Forelimb muscle (tissue), 1 donor: ENCODE results near the gene RTN4RL1. TPM values are rescaled to one million over a fixed set of nuclear protein-coding genes. Genes with fewer than 3 reads are reported as not detected.
"Not testable (repeated sequence)": the region's sequence is repeated elsewhere in the genome, so short reads cannot be mapped to it uniquely, and the experiment has no call there.

ENCODE experiments used
- DNase-seq: peaks from one replicate; pipeline ENCODE4 v3.0.0-alpha.2; 2013; ENCODE audit warnings: low read depth
- polyA plus RNA-seq: library from polyadenylated mRNA; unstranded; fragments of 120-200 nt; gene quantifications from one replicate; pipeline ENCODE4 v1.2.1, GENCODE V29; 2013; ENCODE audit not compliant: insufficient read length

Gene RTN4RL1
- polyA plus RNA-seq, 1 donor: 1.5 TPM

DNA sequence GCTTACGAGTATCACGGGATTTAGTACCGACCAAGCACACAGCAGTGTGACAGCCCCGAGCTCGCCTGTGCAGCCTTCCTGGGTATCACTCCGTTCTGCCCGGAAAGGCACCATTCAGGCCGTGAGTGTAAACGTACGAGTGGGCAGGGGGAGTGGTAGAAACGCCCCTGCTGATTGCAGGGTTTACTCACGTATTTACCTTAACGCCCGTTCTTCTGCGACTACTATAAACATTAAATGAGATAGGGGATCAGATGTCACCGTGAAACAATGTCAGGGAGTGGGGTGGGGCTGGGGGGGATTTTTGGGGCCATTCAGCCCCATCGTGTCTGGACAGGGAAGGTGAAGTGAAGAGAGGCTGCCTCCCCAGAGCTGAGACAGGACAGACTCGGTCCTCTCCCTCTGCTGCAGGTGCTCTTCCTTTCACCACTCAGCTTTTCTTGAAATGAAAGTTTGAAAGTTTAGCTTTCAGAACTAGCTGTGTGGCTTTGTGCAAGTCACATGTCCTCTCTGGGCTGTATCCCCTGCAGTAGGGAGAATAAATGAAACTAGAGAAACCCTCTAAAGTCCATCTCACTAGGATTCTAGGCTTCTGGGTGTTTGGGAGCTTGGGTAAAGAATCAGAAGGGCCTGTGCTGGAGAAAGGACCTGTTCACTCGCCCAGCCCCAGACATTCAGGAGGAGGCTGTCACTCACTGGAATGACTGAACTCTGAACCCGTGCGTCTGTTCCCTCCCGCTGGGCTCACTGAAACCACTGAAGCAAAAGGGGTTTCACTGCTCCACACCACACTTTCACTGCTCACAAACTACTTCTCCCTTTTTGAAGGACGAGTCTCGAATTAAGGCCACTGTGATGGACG, 128.7 kb downstream of the RTN4RL1 start:
- no peak for DNase-seq

DNA sequence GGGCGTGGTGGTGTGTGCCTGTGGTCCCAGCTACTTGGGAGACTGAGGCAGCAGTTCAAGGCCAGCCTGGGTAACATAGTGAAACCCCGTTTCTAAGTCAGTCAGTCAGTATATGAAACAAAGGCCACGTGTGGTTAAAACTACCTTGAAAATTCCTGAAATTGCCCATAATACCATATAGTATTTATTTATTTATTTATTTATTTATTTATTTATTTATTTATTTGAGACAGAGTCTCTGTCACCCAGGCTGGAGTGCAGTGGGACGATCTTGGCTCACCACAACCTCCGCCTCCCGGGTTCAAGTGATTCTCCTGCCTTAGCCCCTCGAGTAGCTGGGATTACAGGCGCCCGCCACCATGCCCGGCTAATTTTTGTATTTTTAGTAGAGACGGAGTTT, 129.7 kb downstream of the RTN4RL1 start:
- not testable (repeated sequence) for DNase-seq

DNA sequence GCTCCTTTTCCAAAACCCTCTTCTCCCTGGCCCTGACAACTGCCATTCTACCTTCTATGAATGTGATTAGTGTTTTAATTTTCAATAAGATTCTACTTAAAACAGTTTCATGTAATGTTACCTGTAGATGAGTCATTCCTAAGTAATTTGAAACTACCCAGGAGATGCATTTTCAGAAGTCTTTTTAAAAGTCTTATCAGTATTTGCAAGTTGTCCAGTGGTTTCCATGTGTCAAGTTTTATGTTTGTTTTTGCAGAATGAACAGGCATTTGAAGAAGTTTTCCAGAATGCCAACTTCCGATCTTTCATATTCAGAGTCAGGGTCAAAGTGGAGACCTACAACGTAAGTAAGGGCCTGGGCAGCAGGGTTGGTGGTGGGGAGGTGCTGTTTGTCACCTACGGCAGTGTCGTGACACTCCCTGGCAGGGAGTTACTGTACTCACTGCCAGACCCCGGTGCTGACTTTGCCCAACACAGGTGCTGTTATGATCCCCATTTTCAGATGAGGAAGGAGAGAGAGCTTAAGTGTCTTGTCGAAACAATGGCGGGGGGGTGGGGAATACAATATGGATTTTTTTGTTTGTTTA, 130.3 kb downstream of the RTN4RL1 start:
- DNase-seq: no peak

DNA sequence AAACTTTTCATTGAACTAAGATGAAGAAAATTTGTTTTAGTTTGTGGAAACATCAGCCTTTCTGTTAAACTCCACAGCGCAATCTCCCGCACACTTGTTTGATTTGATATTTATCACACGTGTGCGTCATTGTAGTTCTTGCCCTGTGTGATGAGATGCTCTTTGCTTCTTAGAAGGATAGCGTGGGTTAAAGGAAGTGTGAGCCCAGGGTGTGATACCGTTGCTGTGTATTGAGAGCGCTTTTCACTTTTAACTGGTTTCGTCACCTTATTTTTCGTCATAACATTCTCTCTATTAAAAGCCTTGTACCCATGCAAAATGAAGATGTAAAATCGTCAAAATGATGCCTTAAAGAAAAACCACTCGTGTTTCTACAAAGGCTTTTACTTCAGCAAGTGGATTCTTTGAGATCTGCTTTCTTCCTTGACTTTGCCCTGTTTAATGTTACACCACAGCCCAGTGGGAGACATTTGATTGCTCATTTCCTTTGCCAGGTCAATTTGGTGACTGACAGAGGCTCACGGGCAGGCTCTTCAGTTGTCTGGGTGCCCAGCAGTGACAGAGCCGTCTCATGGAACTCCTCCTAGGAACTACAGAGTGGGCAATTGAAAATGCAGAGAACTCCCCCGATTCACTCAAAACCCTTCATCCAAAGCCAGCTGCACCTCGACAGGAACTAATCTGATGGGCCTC, 134.2 kb downstream of the RTN4RL1 start:
- DNase-seq: no peak

DNA sequence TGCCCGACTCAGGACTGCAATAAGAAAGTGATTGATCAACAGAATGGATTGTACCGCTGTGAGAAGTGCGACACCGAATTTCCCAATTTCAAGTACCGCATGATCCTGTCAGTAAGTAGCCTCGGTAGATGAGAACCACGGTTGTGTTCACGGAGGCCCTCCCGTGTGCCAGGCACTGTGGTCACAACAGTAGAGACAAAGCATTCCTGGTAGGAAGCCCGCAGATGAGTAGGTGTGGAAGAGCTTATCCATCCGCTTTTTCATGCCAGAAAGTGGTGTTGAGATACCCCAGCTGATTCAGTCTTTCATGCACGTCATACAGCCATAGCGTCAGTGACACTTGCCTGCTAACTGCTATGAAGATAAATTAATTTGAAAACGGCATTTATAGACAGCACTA, 136.4 kb downstream of the RTN4RL1 start:
- no peak for DNase-seq

Other genes with a start within 250 kb of the RTN4RL1 start
- 7.9 TPM for gene SMYD4, start 195.4 kb downstream of the RTN4RL1 start, polyA plus RNA-seq
- gene RPA1, start 195.3 kb downstream of the RTN4RL1 start, polyA plus RNA-seq: 46.4 TPM
- gene DPH1, start 4.8 kb upstream of the RTN4RL1 start, polyA plus RNA-seq: 30.9 TPM
- 9.3 TPM for gene OVCA2, start 16.7 kb upstream of the RTN4RL1 start, polyA plus RNA-seq
- 34.5 TPM for gene HIC1, start 29.8 kb upstream of the RTN4RL1 start, polyA plus RNA-seq